ENCODE data around the gene DBN1.

Gene DBN1

DNA sequence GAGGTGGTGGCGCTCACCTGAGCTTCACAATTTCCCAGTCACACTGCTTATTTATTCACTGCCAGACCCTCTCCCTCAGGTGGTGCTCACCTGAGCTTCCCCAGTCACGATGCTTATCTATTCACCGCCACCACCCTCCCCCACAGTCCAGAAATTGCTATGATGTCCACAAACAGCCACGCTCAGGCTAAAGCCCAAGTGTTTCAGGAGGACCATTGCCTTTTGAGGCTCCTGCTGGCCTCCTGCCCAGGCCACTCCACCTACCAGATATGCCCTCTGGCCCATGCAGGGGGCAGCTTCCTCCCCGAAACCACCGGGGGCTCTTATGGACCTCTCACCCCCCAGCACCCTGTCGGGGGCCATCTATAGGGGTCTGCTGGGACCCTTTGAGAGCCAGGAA, 19.4 kb upstream of the DBN1 start:
- Histone ChIP-seq H3K36me3 (replicated peaks; ENCODE audit: low read depth, low read length) (no peaks in the 10 kb centered on the region), H2AFZ (ENCODE audit: low read depth, low read length) (no peak overlapping the region), H3K79me2 (ENCODE audit: low read length) (no peaks in the 10 kb centered on the region), H3K9ac (ENCODE audit: low read length) (no peak overlapping the region), H3K4me2 (ENCODE audit: low read length) (no peak overlapping the region), H3K4me3 (ENCODE audit: low read length) (no peak overlapping the region), H3K27me3 (ENCODE audit: low read depth, low read length) (peaks cover 8% of the 10 kb centered on the region), H3K27ac (ENCODE audit: low read length) (no peak overlapping the region), H4K20me1 (ENCODE audit: insufficient read depth, low read length) (no peaks in the 10 kb centered on the region; the same call in 1 of the 2 replicates), H3K9me3 (ENCODE audit: insufficient read depth, low read length) (no peaks in the 10 kb centered on the region), H3K4me1 (ENCODE audit: low read length) (peaks cover 49% of the 10 kb centered on the region)
- TF ChIP-seq EZH2phosphoT487 (IDR thresholded peaks at IDR 0.05; ENCODE audit: low read depth) (no peak), CTCF (IDR thresholded peaks at IDR 0.05; ENCODE audit: low read depth, low read length) (no peak)

- no peak overlapping the region for H2AFZ ChIP-seq (ENCODE audit: low read depth, low read length)
- no peaks in the 10 kb centered on the region for H3K9me3 ChIP-seq (ENCODE audit: insufficient read depth, low read length)
- no peaks in the 10 kb centered on the region; the same call in 1 of the 2 replicates for H4K20me1 ChIP-seq (ENCODE audit: insufficient read depth, low read length)
- H3K36me3 ChIP-seq (replicated peaks; ENCODE audit: low read depth, low read length) = no peaks in the 10 kb centered on the region
- H3K4me2 ChIP-seq (ENCODE audit: low read length) = no peak overlapping the region
- TF ChIP-seq EZH2phosphoT487 (IDR thresholded peaks at IDR 0.05; ENCODE audit: low read depth) = no peak
- no peak for TF ChIP-seq CTCF (IDR thresholded peaks at IDR 0.05; ENCODE audit: low read depth, low read length)
- H3K27ac ChIP-seq (ENCODE audit: low read length) = no peak overlapping the region
- H3K4me3 ChIP-seq (ENCODE audit: low read length) = no peak overlapping the region
- peaks cover 47% of the 10 kb centered on the region for H3K4me1 ChIP-seq (ENCODE audit: low read length)
- H3K9ac ChIP-seq (ENCODE audit: low read length) = no peak overlapping the region
- H3K79me2 ChIP-seq (ENCODE audit: low read length) = no peaks in the 10 kb centered on the region
- H3K27me3 ChIP-seq (ENCODE audit: low read depth, low read length) = peaks cover 5% of the 10 kb centered on the region; the same call in 1 of the 2 replicates
Measured at GRCh38 chr5:177491983-177492746, 18.7 kb upstream of the DBN1 start.

DNA sequence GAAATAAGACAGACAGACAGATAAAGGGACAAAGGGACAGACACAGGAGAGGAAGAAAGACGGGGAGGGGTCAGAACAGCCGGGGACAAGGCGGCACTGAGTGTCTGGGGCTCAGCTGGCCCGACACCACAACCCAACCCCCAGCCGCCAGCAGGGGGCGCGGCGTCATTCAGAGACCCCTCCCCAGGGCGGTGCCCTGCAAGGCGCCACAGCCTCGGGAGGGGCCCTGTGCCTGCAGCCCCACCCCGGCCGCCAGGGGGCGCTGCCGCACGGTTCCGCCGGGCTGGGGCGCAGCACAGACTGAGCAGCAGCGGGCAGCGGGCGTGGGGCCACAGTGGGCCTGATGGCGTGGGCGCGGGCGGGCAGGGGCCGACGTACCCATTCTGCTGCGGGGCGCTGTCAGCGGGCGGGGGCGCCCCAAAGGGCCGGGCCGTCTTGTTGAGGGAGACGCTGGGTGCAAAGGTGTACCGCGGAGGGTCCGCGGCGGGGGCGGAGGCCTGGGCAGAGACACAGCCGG, 18.1 kb upstream of the DBN1 start:
- H3K9me3 ChIP-seq (ENCODE audit: insufficient read depth, low read length) = no peaks in the 10 kb centered on the region
- H3K4me3 ChIP-seq (ENCODE audit: low read length) = no peak overlapping the region
- no peak overlapping the region for H3K4me2 ChIP-seq (ENCODE audit: low read length)
- H3K27me3 ChIP-seq (ENCODE audit: low read depth, low read length) = peaks cover 3% of the 10 kb centered on the region; the same call in 1 of the 2 replicates
- TF ChIP-seq EZH2phosphoT487 (IDR thresholded peaks at IDR 0.05; ENCODE audit: low read depth) = no peak
- peak; percentile 44 for TF ChIP-seq CTCF (IDR thresholded peaks at IDR 0.05; ENCODE audit: low read depth, low read length)
- H4K20me1 ChIP-seq (ENCODE audit: insufficient read depth, low read length) = no peaks in the 10 kb centered on the region; the same call in 1 of the 2 replicates
- no peaks in the 10 kb centered on the region for H3K36me3 ChIP-seq (replicated peaks; ENCODE audit: low read depth, low read length)
- no peaks in the 10 kb centered on the region for H3K79me2 ChIP-seq (ENCODE audit: low read length)
- peaks cover 44% of the 10 kb centered on the region for H3K4me1 ChIP-seq (ENCODE audit: low read length)
- no peak overlapping the region for H3K9ac ChIP-seq (ENCODE audit: low read length)
- no peak overlapping the region for H3K27ac ChIP-seq (ENCODE audit: low read length)
- no peak overlapping the region for H2AFZ ChIP-seq (ENCODE audit: low read depth, low read length)

- H3K9me3 ChIP-seq (ENCODE audit: insufficient read depth, low read length) = no peaks in the 10 kb centered on the region
- no peaks in the 10 kb centered on the region for H3K79me2 ChIP-seq (ENCODE audit: low read length)
- H4K20me1 ChIP-seq (ENCODE audit: insufficient read depth, low read length) = no peaks in the 10 kb centered on the region; the same call in 1 of the 2 replicates
- no peak overlapping the region for H3K9ac ChIP-seq (ENCODE audit: low read length)
- H3K27ac ChIP-seq (ENCODE audit: low read length) = no peak overlapping the region
- H3K4me2 ChIP-seq (ENCODE audit: low read length) = no peak overlapping the region
- H2AFZ ChIP-seq (ENCODE audit: low read depth, low read length) = no peak overlapping the region
- TF ChIP-seq EZH2phosphoT487 (IDR thresholded peaks at IDR 0.05; ENCODE audit: low read depth) (no peak), CTCF (IDR thresholded peaks at IDR 0.05; ENCODE audit: low read depth, low read length) (no peak)
- peaks cover 39% of the 10 kb centered on the region for H3K4me1 ChIP-seq (ENCODE audit: low read length)
- H3K4me3 ChIP-seq (ENCODE audit: low read length) = no peak overlapping the region
- no peaks in the 10 kb centered on the region for H3K36me3 ChIP-seq (replicated peaks; ENCODE audit: low read depth, low read length)
- no peaks in the 10 kb centered on the region; the same call in 1 of the 2 replicates for H3K27me3 ChIP-seq (ENCODE audit: low read depth, low read length)
Measured at GRCh38 chr5:177490992-177491391, 17.6 kb upstream of the DBN1 start.
